GM19023 (cell line): ENCODE data around the gene PRKG1.
"Not testable (repeated sequence)": the region's sequence is repeated elsewhere in the genome, so short reads cannot be mapped to it uniquely, and the experiment has no call there.

Source experiments
- ATAC-seq: cut with Tn5 transposase; IDR thresholded peaks from one replicate; pipeline ENCODE4 v1.9.1; 2021; ENCODE audit warnings: mild to moderate bottlenecking, moderate library complexity; ENCODE audit not compliant: unreplicated experiment

The PRKG1 gene

GRCh38 chr10:51260376-51260775 is 186.1 kb downstream of the PRKG1 start:
- ATAC-seq, result no peak

GRCh38 chr10:51266496-51266895 is 192.2 kb downstream of the PRKG1 start:
- no peak for ATAC-seq

- ATAC-seq, result not testable (repeated sequence)
These were observed 193.8 kb downstream of the PRKG1 start for GRCh38 chr10:51267980-51268570.

GRCh38 chr10:51269821-51270220 is 195.5 kb downstream of the PRKG1 start:
- no peak for ATAC-seq

- no peak for ATAC-seq
These were observed 196.7 kb downstream of the PRKG1 start for GRCh38 chr10:51270936-51271530.

- not testable (repeated sequence) for ATAC-seq
These were observed 197.8 kb downstream of the PRKG1 start for GRCh38 chr10:51272099-51272498.

- ATAC-seq, result no peak
These were observed 198.3 kb downstream of the PRKG1 start for GRCh38 chr10:51272555-51272954.

GRCh38 chr10:51273574-51273973 is 199.3 kb downstream of the PRKG1 start:
- ATAC-seq, result no peak

GRCh38 chr10:51276097-51276496 is 201.8 kb downstream of the PRKG1 start:
- not testable (repeated sequence) for ATAC-seq

GRCh38 chr10:51281387-51281786 is 207.1 kb downstream of the PRKG1 start:
- not testable (repeated sequence) for ATAC-seq

- no peak for ATAC-seq
These were observed 211.3 kb downstream of the PRKG1 start for GRCh38 chr10:51285601-51286000.

GRCh38 chr10:51288511-51288910 is 214.2 kb downstream of the PRKG1 start:
- no peak for ATAC-seq

GRCh38 chr10:51289519-51289918 is 215.2 kb downstream of the PRKG1 start:
- ATAC-seq, result no peak

GRCh38 chr10:51291961-51292360 is 217.7 kb downstream of the PRKG1 start:
- no peak for ATAC-seq

- no peak for ATAC-seq
These were observed 223.2 kb downstream of the PRKG1 start for GRCh38 chr10:51297438-51297837.

GRCh38 chr10:51300617-51301304 is 226.5 kb downstream of the PRKG1 start:
- no peak for ATAC-seq

GRCh38 chr10:51301644-51302043 is 227.4 kb downstream of the PRKG1 start:
- no peak for ATAC-seq

GRCh38 chr10:51302316-51302715 is 228.0 kb downstream of the PRKG1 start:
- no peak for ATAC-seq

- no peak for ATAC-seq
These were observed 233.8 kb downstream of the PRKG1 start for GRCh38 chr10:51308116-51308515.

- ATAC-seq, result no peak
These were observed 236.9 kb downstream of the PRKG1 start for GRCh38 chr10:51311228-51311627.

- no peak for ATAC-seq
These were observed 238.5 kb downstream of the PRKG1 start for GRCh38 chr10:51312817-51313216.

GRCh38 chr10:51313251-51313650 is 239.0 kb downstream of the PRKG1 start:
- no peak for ATAC-seq
